ENCODE data around the gene MRGPRX3.

GRCh38 chr11:18105086-18105801 is 27.1 kb upstream of the MRGPRX3 start:
- TF ChIP-seq CTCF (conservative IDR thresholded peaks at IDR 0.05; ENCODE audit: low read depth, low read length) (no peak), EZH2 (IDR thresholded peaks at IDR 0.05; ENCODE audit: borderline replicate concordance, low read depth, low read length, poor library complexity, severe bottlenecking) (no peak)
